ENCODE measurements around the gene ACVR1. TPM values are rescaled to one million over a fixed set of nuclear protein-coding genes. Genes with fewer than 3 reads are reported as not detected.

ACVR1 gene
- total RNA-seq, 2 experiments from 2014 or later, result 8.3 to 10.1 TPM

DNA sequence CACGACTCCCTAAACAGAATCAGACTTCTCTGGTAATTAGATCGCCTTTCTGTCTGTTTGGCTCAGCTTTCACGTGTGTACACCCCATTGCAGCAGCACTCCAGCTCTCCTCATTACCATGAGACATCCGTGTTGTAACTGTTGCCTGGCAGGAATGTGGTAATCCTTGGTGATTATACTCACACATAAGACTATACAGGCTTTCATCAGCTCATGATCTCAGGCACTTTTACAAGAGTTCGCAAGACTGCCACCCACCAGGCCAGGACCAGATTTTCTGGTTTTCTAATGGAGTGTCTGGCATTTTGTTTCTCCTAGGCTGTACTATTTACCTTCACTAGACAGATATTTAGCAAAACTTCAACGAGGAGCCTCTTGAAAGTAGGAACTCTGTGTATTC, 50.2 kb downstream of the ACVR1 start:
- no peak overlapping the region for H3K27ac Mint-ChIP-seq
- H3K4me1 Mint-ChIP-seq (ENCODE audit: low read depth), result peaks cover 7% of the 10 kb centered on the region
- no peak overlapping the region for H3K4me3 Mint-ChIP-seq
- TF ChIP-seq, protein P1, sequence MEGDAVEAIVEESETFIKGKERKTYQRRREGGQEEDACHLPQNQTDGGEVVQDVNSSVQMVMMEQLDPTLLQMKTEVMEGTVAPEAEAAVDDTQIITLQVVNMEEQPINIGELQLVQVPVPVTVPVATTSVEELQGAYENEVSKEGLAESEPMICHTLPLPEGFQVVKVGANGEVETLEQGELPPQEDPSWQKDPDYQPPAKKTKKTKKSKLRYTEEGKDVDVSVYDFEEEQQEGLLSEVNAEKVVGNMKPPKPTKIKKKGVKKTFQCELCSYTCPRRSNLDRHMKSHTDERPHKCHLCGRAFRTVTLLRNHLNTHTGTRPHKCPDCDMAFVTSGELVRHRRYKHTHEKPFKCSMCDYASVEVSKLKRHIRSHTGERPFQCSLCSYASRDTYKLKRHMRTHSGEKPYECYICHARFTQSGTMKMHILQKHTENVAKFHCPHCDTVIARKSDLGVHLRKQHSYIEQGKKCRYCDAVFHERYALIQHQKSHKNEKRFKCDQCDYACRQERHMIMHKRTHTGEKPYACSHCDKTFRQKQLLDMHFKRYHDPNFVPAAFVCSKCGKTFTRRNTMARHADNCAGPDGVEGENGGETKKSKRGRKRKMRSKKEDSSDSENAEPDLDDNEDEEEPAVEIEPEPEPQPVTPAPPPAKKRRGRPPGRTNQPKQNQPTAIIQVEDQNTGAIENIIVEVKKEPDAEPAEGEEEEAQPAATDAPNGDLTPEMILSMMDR (IDR thresholded peaks at IDR 0.05), result no peak
- ChIA-PET POLR2A (interaction anchor here (1.0 to 1.1 kb wide), 2 partner anchors 9 to 15 kb away, joined by 3 read pairs; no protein-coding TSS in a partner anchor), CTCF (interaction anchor here (1.5 kb wide), 1 partner anchor 18 kb away, joined by 3 read pairs; no protein-coding TSS in a partner anchor)
- intact Hi-C loops (cut with micrococcal nuclease), result no loop called here
- no peak for DNase-seq
- no peaks in the 10 kb centered on the region for H3K27me3 Mint-ChIP-seq
- no peaks in the 10 kb centered on the region for H3K9me3 Mint-ChIP-seq
- H3K36me3 Mint-ChIP-seq (ENCODE audit: low read depth), result peaks cover 17% of the 10 kb centered on the region
- no peak for ATAC-seq

DNA sequence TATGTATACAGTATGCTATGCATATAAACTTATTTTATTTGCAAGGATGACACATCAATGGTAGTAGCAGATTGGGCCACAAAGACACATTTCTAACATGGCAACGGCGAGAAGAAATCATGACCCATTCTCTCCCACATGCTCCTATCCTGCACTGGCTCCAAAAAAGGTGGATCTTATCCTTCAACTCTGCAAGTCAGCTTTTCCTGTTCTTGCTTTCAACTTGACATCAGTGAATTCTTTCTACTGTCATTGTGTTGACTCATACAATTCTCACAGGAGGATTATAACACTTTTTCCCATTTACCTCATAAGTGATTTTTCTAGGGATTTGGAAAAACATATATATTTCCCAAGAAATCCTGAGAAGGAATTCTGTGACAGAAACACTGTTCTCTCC, 53.1 kb downstream of the ACVR1 start:
- CTCF ChIA-PET, result no interaction called here
- POLR2A ChIA-PET, result no interaction called here
- Mint-ChIP-seq H3K9me3 (no peaks in the 10 kb centered on the region), H3K4me1 (ENCODE audit: low read depth) (peaks cover 4% of the 10 kb centered on the region), H3K27me3 (no peaks in the 10 kb centered on the region), H3K27ac (no peak overlapping the region), H3K36me3 (ENCODE audit: low read depth) (peaks cover 15% of the 10 kb centered on the region), H3K4me3 (no peak overlapping the region)
- no peak for ATAC-seq
- intact Hi-C loops (cut with micrococcal nuclease), result no loop called here
- TF ChIP-seq, protein P1 (IDR thresholded peaks at IDR 0.05), result no peak
- no peak for DNase-seq

DNA sequence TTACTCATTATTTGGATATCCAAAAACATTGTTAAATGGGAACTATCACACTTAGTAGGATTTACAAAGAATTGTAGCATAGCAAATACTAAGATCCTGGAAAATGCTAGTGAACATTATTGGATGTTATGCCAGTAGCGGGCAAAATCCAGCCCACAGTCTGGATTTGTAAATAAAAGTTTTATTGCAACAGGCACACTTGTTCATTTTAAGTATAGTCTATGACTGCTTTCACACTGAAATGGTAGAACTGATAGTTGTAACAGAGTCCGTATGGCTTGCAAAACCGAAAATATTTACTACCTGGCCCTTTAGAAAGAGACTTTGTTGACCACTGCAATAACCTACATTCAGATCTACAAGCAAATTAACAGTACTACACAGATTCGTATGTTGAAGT, 53.6 kb downstream of the ACVR1 start:
- Mint-ChIP-seq H3K27ac (no peak overlapping the region), H3K9me3 (no peaks in the 10 kb centered on the region), H3K27me3 (no peaks in the 10 kb centered on the region), H3K4me3 (no peak overlapping the region), H3K36me3 (ENCODE audit: low read depth) (peaks cover 15% of the 10 kb centered on the region), H3K4me1 (ENCODE audit: low read depth) (peaks cover 4% of the 10 kb centered on the region)
- CTCF ChIA-PET, result no interaction called here
- POLR2A ChIA-PET, result no interaction called here
- TF ChIP-seq, protein P1 (IDR thresholded peaks at IDR 0.05), result no peak
- ATAC-seq, result no peak
- intact Hi-C loops (cut with micrococcal nuclease), result no loop called here
- DNase-seq, result no peak

DNA sequence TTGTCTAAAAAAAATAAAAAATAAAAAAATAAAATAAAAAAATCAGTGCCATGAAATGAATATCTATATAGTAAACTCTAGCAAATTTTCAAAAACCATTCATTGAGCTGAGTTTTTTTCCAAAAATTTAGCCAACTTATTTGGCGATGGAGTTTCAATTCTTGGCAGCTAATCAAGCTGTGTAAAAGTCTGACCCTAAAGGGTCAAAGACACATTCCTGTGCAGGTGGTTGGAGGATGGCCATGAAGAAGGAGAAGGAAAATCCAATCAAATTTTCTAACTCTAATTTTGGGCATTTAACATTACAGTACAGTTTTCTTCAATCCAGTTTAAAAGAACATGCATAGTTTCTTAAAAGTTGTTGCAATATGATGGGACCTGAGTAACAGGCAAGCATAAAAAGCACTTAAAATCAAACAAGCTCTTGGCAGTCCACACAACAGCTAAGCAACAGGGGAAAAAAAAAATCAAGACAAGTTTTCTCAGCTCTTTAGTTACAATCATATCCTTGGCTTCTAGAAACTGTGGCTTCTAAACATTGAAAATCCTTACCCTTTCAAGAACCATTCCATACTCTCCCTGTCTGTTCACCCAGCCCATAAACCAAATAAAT, 54.5 kb downstream of the ACVR1 start:
- DNase-seq (no peak), ATAC-seq (no peak)
- intact Hi-C loops (cut with micrococcal nuclease), result no loop called here
- Mint-ChIP-seq H3K4me1 (ENCODE audit: low read depth) (peaks cover 4% of the 10 kb centered on the region), H3K27ac (no peak overlapping the region), H3K36me3 (ENCODE audit: low read depth) (peaks cover 23% of the 10 kb centered on the region), H3K27me3 (no peaks in the 10 kb centered on the region), H3K9me3 (no peaks in the 10 kb centered on the region), H3K4me3 (no peak overlapping the region)
- ChIA-PET POLR2A (no interaction called here), CTCF (no interaction called here)
- TF ChIP-seq, protein P1 (IDR thresholded peaks at IDR 0.05), result no peak

DNA sequence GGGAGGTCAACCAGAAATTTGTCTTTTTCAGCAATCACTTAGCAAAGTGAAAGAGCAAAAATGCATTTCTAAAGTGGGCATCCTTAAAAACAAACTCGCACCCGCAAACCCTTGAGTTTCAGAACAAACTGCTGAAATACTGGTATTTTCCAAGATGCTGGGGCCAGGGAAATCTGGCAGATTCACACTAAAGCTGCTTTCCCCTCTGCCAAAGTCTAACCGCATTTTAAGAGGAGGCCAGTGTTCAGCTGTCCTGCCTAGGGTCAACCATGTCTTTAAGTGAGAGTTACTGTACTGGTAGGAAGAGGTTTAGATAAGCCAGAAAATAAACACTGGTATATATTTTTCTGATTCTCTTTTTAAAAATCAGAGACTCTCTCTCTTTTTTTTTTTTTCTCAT, 55.9 kb downstream of the ACVR1 start:
- DNase-seq (no peak), ATAC-seq (no peak)
- peaks cover 20% of the 10 kb centered on the region for H3K36me3 Mint-ChIP-seq (ENCODE audit: low read depth)
- H3K27me3 Mint-ChIP-seq, result no peaks in the 10 kb centered on the region
- H3K4me3 Mint-ChIP-seq, result no peak overlapping the region
- intact Hi-C loops (cut with micrococcal nuclease), result no loop called here
- H3K9me3 Mint-ChIP-seq, result no peaks in the 10 kb centered on the region
- H3K4me1 Mint-ChIP-seq (ENCODE audit: low read depth), result peaks cover 4% of the 10 kb centered on the region
- ChIA-PET POLR2A (no interaction called here), CTCF (no interaction called here)
- H3K27ac Mint-ChIP-seq, result no peak overlapping the region
- TF ChIP-seq, protein P1 (IDR thresholded peaks at IDR 0.05), result no peak
